Motor neuron (in vitro differentiated cells): ENCODE results near the gene CTSK. TPM values are rescaled to one million over a fixed set of nuclear protein-coding genes. Genes with fewer than 3 reads are reported as not detected.

Experiments
- ATAC-seq, 8 experiments: fragments of 200-7000 bp; cut with Tn5 transposase; replicated peaks in 6 of 8; 2 replicates each; pipeline ENCODE4 v1.8.0; 2021; ENCODE audit warnings: mild to moderate bottlenecking in 8 of 8, moderate library complexity in 8 of 8
- H3K27ac ChIP-seq, 2 donors: fragments of 250-450 bp; sonication (Bioruptor Pico); 2 replicates each; pipeline ENCODE4 v1.9.0; 2021; ENCODE audit warnings: antibody characterized with exemption in 2 of 2, mild to moderate bottlenecking in 2 of 2, moderate library complexity in 1 of 2
- H3K4me1 ChIP-seq, 2 donors: fragments of 250-450 bp; sonication (Bioruptor Pico); replicated peaks in 1 of 2; 2 replicates each; pipeline ENCODE4 v1.6.1; 2021; ENCODE audit warnings: antibody characterized with exemption in 2 of 2, mild to moderate bottlenecking in 2 of 2, moderate library complexity in 1 of 2
- H3K4me3 ChIP-seq, 5 donors: fragments of 250-450 bp; sonication (Bioruptor Pico); 2 replicates each; pipeline ENCODE4 v1.9.0; 2021; ENCODE audit warnings: antibody characterized with exemption in 5 of 5, mild to moderate bottlenecking in 5 of 5, moderate library complexity in 4 of 5
- WGBS, 10 experiments: fragments of 450-650 bp; shearing (Covaris generic); methylation state at CpG; one replicate each; pipeline ENCODE4 v1.0.0; 2022; 5-methylcytosine and 5-hydroxymethylcytosine counted together
- in situ Hi-C, 9 experiments: fragments of 400-800 bp; cut with MboI; loops; one replicate each; pipeline ENCODE4 v1.15.0; 2021; ENCODE audit warnings: low sequenced_read_pairs in 9 of 9, low pct_unique_long_range_greater_than_20kb in 2 of 9; ENCODE audit not compliant: unreplicated experiment in 9 of 9
- total RNA-seq, 8 experiments: library from RNA; unstranded; fragments of 300-600 nt; gene quantifications; 2 replicates each; pipeline versions ENCODE4 v1.2.3 to v1.2.4, GENCODE V29; 2022

CTSK gene
- total RNA-seq, 8 experiments from 2014 or later: 1.2 to 330 (median 5.3) TPM

DNA sequence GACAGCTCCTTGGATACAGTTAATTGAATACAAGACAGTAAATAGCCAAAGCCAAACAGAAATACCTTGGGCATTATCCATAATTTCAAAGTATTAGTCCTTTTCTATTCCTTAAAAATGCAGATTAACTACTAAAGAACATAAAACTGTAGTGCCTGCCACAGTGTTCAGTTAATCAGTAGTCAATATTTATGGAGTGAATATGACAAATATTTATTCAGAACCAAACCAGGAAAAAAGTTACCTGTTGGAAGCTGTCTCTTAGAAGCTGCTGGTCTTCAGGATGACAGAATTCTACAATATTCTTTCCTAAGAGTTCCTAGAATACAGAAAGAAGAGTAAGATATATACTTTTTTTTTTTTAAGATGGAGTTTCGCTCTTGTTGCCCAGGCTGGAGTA is 18.2 kb upstream of the CTSK start:
- WGBS, 10 experiments: 88 to 100% (median 100%) methylated on average over 1 of the region's 1 CpG; no CpG with 5 or more reads in 5 of the 10 experiments
- in situ Hi-C loops: no loop called here
- no peak for ATAC-seq
- no peaks in the 10 kb centered on the region for H3K4me1 ChIP-seq
- H3K27ac ChIP-seq: no peak overlapping the region
- H3K4me3 ChIP-seq: no peak overlapping the region

DNA sequence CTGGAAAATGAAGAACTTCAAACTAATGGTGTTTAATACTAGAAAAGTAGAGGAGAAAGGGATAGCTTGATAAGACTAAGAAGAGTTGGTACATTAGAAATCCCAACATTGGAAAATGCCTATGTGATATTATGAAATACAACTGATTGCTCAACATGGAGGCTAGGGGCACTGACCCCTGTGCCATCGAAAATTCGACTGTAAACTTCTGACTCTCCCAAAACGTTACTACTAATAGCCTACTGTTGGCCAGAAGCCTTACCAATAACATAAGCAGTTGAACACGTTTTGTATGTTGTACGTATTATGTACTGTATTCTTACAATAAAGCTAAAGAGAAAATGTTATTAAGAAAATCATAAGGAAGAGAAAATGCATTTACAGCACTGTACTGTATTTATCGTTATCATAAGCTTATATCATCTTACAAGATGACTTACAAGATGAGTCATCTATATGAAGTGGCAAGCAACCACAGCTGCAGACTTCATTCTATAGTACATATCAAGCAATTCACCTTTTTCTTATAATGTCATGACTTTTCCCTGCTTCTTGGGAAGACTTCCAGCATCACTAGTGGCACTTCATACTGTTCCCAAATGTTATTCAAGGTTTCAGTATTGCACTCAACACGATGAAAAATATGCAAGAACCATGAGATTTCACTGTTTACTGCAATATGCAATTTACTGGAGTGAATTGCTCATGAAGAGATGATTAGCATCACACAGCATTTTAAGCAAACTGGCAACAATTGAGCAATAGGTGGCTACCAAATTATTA is 12.9 kb upstream of the CTSK start:
- peak in 3 of 8 experiments; percentile 54 to 98 (median 95) for ATAC-seq
- WGBS, 10 experiments: 34 to 91% (median 82%) methylated on average over 1 to 7 of the region's 7 CpGs
- no peaks in the 10 kb centered on the region for H3K4me1 ChIP-seq
- H3K4me3 ChIP-seq: no peak overlapping the region
- in situ Hi-C loops: no loop called here
- H3K27ac ChIP-seq: no peak overlapping the region

DNA sequence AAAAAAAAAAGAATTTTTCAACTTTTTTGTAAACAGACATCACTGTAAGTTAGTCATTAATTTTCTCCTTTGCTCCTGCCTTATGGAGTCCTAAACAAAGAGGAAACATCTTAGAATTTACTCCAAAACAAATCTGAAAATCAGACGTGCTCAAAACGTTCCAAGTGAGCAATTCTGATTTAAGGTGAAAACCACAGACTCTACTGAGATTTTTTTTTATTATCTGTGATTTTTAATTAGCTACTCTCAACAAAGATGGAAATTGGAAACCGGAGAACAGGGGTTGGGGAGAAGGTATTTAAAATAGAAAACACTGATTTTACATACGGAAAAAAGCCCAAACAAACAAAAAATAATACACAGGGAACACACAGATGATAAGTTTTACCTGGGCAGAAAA is 7.8 kb upstream of the CTSK start:
- in situ Hi-C loops: no loop called here
- 67 to 100% (median 94%) methylated on average over 3 to 4 of the region's 4 CpGs for WGBS, 10 experiments

DNA sequence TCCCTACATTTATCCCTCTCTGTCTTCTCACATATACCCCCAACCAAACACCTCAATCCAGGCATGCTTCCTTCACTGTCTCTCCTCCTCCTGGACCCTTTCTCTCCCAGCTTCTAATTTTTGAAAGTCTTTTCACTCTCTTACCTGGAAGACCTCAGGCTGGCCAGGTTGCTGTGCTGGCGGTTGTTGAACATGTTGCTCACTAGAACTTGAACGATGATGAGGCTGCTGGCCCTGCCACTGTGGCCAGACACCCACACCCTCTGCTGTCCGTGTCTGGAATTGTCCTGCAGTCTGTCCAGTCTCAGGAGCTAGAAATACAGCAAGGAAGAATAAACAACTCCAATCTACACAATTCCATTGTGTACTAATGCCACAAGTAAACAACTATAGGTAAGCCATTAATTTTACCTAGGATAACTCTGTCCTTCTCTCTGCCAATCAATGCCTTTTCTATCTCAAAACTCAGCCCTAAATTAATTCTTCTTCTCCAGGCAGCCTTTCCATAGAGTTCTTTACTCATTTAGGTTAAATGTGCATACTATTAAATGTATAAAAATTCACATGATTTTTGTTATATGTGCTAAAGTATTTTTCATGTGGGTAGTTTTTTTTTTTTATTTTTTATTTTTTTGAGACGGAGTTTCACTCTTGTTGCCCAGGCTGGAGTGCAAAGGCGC is 5.1 kb upstream of the CTSK start:
- peak in 6 of 8 experiments; percentile 38 to 92 (median 68) for ATAC-seq
- H3K4me1 ChIP-seq: no peaks in the 10 kb centered on the region
- H3K27ac ChIP-seq: no peak overlapping the region
- 32 to 93% (median 60%) methylated on average over 2 to 5 of the region's 5 CpGs; no CpG with 5 or more reads in 3 of the 10 experiments for WGBS, 10 experiments
- H3K4me3 ChIP-seq: no peak overlapping the region
- in situ Hi-C loops: no loop called here

More for the DNA sequence above, 7.8 kb upstream of the CTSK start:
- H3K27ac ChIP-seq: no peak overlapping the region
- no peaks in the 10 kb centered on the region for H3K4me1 ChIP-seq
- no peak overlapping the region for H3K4me3 ChIP-seq
- no peak for ATAC-seq

DNA sequence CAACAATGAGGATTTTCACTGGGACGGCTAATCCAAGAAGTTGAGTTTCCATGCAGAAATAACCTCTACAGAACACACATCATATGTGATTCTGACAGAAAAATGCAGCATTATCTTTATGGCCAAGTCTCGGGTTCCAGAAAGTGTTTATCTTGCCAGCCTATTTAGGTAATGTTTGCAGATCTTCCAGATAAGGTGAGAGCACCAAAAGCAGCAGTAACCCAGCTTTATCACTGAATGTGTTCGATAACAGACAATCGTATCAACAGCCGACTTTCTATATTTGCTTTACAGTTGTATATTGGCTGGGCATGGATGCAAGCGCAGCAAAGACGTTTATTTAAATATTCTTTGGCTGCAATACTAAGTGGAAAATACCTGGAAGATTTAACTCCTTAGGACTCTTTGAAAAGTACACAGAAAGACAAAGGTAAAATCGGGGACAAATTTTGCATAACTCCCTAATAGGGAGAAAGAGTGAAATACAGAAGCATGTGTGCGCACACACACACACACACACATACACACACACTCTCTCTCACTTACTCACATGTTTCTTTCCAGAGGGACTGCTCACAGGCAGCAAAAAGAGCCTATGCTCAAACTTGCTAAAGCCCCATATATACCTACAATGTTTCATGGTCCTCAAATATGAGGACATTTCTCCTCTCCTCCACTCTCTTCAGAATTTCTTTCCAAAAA is 3.0 kb upstream of the CTSK start:
- no peak for ATAC-seq
- no peak overlapping the region for H3K4me3 ChIP-seq
- 70 to 96% (median 89%) methylated on average over 4 to 9 of the region's 9 CpGs for WGBS, 10 experiments
- no peak overlapping the region for H3K27ac ChIP-seq
- in situ Hi-C loops: no loop called here
- H3K4me1 ChIP-seq: no peaks in the 10 kb centered on the region

DNA sequence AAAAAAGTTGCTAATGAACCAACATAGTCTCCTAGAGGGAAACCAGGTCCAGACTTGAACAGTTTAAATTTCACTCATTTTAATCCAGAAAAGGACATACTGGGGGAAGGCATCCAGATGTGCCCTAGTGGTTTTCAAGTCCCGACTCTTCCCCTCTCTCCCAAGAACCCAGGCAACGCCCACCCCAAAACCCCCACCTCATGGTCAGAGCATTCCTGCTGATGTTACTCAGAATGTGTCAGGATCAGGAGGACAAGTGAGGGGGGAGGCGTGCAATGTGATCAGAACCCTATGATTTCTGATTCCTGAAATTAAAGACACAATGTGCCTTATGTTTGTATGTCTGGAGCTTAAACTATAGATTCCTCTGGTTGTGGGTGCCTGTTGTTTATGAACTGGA is 1.6 kb upstream of the CTSK start:
- peak in 2 of 8 experiments; percentile 12 to 24 for ATAC-seq
- WGBS, 10 experiments: 0 to 100% (median 88%) methylated on average over 1 to 3 of the region's 3 CpGs; no CpG with 5 or more reads in 3 of the 10 experiments
- H3K27ac ChIP-seq: no peak overlapping the region
- no peaks in the 10 kb centered on the region for H3K4me1 ChIP-seq
- in situ Hi-C loops: no loop called here
- no peak overlapping the region for H3K4me3 ChIP-seq

DNA sequence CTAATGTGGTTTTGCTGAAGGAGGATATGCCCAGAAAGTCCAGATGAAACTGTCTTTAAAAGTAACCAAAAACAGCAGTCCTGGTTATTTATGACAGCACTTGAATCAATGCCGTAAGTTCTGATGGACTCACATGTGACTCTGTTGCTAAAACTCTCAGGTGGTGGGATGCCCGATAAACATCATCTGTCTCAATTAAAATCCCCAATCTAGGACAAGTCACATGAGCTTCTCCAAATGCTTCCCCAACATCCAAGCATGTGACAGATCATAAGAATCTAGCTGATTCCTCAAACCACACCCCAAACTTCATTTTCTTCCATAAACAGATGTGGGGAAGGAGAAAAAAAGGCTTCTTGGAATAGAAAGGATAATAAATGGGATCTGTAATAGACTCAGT is 786 bp upstream of the CTSK start:
- Histone ChIP-seq H3K4me3 (no peak overlapping the region), H3K4me1 (no peaks in the 10 kb centered on the region), H3K27ac (no peak overlapping the region)
- 0 to 100% (median 83%) methylated on average over 1 to 2 of the region's 2 CpGs for WGBS, 10 experiments
- ATAC-seq: peak in 3 of 8 experiments; percentile 8 to 27 (median 13)
- in situ Hi-C loops: no loop called here

DNA sequence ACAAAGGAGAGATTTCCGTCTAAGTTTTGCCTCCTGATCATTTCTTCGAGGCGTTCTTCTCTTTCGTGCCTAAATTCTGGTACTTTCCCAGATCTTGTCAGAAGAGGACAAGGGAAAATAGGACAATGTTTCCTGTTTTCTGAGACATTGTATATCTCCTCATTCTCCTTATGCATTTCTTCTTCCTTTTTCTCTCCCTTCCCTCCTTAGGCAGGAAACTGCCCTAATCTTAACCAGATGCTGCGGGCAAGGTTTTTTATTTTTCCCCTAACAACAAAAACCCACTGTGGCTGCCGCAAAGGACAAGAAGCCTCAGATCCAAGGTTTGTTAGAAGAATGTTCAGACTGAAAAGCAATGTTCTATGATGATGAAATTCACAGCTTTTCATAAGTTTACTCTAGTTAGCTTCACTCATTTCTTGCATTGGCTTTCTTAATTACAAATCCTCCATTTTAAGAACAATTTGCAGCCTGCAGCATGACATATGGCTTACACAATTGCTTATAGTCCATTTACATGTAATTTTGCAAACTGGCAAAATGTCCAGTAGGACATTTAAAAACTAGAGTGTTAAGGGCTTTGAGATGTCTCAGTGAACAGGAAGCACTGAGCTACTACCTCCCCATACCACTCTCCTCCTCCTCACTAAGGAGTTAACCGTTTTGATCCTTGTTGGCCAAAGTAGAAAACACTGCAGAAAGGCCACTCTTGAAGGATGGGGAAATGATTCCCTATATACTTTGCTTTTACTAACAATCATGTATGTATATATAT is 624 bp downstream of the CTSK start:
- Histone ChIP-seq H3K4me3 (no peak overlapping the region), H3K4me1 (no peaks in the 10 kb centered on the region), H3K27ac (no peak overlapping the region)
- 0 to 100% (median 66%) methylated on average over 1 to 7 of the region's 7 CpGs for WGBS, 10 experiments
- in situ Hi-C loops: no loop called here
- ATAC-seq: peak in 3 of 8 experiments; percentile 9 to 55 (median 20)

DNA sequence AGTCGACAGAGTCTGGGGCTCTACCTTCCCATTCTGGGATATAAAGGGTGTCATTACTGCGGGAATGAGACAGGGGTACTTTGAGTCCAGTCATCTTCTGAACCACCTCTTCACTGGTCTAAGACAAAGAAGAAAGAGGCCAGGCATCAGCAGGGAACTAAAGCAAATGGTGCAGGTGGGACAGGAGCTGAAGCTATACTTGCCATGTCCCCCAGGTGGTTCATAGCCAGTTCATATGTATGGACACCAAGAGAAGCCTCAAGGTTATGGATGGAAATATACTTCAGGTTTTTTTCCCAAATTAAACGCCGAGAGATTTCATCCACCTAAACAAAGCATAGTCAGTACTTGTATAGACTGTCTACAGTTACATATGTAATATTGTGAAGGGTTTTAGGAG is 2.2 kb downstream of the CTSK start:
- no peak for ATAC-seq

DNA sequence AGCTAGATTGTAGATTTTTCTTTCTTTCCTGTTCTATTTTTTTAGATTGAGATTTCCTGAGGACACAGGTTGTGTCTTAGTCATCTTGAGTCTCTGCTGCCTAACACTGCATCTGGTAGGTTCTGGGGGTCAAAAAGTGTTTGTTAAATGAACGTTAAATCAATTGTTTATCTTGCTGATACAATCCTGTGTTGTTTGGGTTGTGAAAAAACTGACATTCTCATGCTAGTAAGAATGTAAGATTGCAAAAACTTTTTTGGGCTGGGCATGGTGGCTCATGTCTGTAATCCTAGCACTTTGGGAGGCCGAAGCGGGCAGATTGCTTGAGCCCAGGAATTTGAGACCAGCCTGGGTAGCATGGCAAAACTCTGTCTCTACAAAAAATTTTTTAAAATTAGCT is 3.4 kb downstream of the CTSK start:
- H3K4me1 ChIP-seq: peaks cover under 1 to 1% of the 10 kb centered on the region in 2 donors
- no peak overlapping the region for H3K27ac ChIP-seq
- 57 to 90% (median 84%) methylated on average over 1 to 3 of the region's 3 CpGs; no CpG with 5 or more reads in 2 of the 10 experiments for WGBS, 10 experiments
- no peak overlapping the region for H3K4me3 ChIP-seq
- in situ Hi-C loops: no loop called here
- no peak for ATAC-seq

More for the DNA sequence above, 2.2 kb downstream of the CTSK start:
- in situ Hi-C loops: no loop called here
- Histone ChIP-seq H3K27ac (no peak overlapping the region), H3K4me1 (no peaks in the 10 kb centered on the region), H3K4me3 (no peak overlapping the region)
- WGBS, 10 experiments: 46 to 98% (median 90%) methylated on average over 2 to 4 of the region's 4 CpGs; no CpG with 5 or more reads in 2 of the 10 experiments

DNA sequence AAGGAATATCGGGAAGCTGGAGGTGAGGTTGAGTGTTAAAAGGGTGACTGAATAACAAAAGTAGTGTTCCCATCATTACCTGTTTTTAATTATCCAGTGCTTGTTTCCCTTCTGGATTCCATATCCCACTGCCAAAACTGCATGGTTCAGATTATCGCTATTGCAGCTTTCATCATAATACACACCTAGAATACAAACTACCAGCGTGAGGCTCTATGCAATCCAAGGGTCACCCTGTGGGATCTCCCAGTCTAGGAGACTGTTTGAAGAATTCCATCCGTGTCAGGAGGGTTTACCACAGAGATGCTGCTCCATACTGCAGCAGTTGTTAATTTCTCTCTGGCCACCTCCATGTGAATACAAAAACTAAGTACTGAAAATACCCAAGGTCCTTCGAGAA is 9.0 kb downstream of the CTSK start:
- in situ Hi-C loops: no loop called here
- 41 to 92% (median 81%) methylated on average over 2 to 5 of the region's 5 CpGs; no CpG with 5 or more reads in 3 of the 10 experiments for WGBS, 10 experiments
- no peak overlapping the region for H3K27ac ChIP-seq
- peaks cover 11 to 13% of the 10 kb centered on the region in 2 donors for H3K4me1 ChIP-seq
- no peak overlapping the region for H3K4me3 ChIP-seq
- no peak for ATAC-seq

DNA sequence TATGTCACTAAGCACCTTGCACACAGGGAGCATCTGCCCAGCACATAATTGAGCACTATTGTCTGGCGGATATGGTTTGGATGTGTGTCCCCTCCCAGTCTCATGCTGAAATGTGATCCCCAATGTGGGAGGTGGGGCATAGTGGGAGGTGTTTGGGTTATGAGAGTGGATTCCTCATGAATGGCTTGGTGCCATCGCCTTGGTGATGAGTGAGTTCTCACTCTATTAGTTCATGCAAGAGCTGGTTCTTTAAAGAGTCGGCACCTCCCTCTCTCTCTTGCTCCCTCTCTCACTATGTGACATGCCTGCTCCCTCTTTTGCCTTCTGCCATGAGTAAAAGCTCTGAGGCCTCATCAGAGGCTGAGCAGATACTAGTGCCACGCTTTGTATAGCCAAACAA is 9.5 kb downstream of the CTSK start:
- in situ Hi-C loops: no loop called here
- H3K4me1 ChIP-seq: peaks cover 11 to 13% of the 10 kb centered on the region in 2 donors
- peak; percentile 73 to 98 (median 97) for ATAC-seq
- WGBS, 10 experiments: 0 to 55% (median 17%) methylated on average over 1 to 4 of the region's 4 CpGs; no CpG with 5 or more reads in 3 of the 10 experiments
- no peak overlapping the region for H3K27ac ChIP-seq
- H3K4me3 ChIP-seq: no peak overlapping the region
